GM21515 (cell line): ENCODE measurements around the gene ARHGAP10.

Experiments
- ATAC-seq: cut with Tn5 transposase; IDR thresholded peaks from one replicate; pipeline ENCODE4 v1.9.1; 2021; ENCODE audit not compliant: unreplicated experiment

The ARHGAP10 gene

DNA sequence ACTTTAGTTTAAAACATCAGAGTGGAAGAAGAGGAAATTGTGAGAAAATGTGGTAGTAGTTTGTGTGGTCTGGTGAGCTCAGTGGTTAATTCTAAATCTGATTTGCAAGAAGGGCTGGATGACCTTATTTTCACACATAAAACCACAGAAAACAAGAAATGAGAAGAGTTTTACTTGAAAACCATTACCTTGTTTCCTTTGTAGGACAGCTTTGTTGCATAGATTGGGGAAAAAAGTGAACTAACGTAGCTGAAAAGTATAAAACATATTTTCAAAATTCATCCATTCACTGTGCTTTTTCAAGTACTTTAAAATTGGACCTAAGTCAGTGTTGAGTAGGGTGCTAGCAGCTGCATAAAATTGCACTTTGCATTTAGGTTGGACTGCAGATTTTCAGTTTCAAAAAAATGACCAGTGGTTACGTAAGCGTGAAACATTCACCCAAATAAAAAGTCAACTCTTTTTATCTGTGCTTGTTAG lies 211.3 kb downstream of the ARHGAP10 start:
- peak; percentile 93 for ATAC-seq

- no peak for ATAC-seq
Observed at GRCh38 chr4:147944249-147944648, 212.4 kb downstream of the ARHGAP10 start.

DNA sequence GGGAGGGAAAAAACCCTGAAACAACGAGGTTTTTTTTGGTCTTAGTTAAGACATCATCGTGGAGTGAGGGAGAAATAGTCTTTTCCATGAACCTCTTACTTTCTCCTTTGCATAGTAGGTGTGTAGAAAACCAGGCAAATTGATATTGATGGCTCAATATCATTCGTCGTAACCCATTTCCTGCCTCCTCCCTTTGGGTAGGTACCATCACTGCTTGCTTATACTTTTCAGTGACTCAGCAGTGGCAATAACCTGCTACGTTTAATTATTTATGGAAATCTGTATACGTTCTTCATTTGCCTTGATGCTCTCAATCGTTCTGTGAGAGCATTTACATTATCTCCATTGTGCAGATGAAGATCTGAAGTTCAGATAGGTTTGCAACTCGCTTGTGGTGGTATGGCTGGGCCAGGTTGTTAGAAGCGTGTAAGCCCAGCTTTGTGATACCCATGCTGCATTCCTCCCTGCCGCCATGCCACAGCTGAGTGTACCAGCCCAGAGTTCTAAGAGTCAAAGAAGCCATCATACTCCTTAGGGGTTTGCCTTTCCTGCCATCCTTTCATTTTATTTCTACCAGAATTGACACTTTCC lies 212.9 kb downstream of the ARHGAP10 start:
- no peak for ATAC-seq

DNA sequence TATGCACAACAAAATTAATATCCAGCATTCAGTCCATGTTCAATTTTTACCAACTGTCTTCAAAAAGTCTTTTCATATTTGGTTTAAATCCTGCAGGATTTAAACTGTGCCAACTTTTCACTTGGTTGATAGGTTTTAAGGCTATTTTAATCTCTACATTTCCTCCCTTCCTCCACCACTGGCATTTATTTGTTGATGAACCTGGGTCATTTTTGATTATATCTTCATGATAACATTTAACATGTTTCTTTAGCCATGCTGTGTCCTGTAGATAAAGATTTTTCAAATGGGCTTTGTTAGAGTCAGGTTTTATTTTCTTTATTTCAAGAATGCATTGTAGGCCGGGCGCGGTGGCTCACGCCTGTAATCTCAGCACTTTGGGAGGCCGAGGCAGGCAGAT lies 216.4 kb downstream of the ARHGAP10 start:
- ATAC-seq = no peak

DNA sequence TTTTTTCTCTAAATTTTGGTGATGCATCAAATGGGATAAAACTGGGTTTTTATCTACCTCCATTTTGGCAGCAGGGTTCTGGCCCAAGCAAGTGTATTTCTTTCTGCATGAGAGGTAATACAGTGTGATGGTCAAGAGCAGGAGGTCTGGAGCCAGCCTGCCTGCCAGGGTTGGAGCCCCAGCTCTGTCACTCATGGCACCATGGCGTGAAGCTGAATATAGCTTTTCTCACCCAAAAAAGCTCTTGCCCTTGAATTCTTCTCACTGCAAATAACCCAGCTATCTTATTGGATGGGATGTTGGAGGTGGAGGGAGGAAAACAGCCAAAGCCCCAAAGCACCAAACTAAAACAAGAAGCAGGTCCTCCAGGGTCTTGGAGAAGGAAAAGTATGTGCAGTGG lies 218.4 kb downstream of the ARHGAP10 start:
- ATAC-seq = no peak

DNA sequence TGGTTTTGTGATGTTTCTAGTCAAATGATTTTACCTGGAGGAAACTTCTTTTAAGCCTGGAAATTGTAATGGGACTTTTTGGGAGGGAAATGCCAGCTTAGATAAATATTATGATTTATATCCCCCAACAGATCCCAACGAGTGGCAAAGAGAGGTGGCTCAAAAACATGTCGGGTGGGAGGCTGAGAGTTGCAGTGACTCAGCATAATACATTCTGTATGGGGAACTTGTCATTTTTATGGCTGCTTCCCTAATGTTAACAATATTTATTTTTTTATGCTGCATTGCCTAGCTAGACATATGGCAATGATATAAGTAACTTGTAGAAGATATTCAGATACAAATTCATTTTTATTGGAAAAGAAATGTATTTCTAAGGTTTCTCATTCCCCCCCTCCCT lies 219.0 kb downstream of the ARHGAP10 start:
- ATAC-seq = no peak

GRCh38 chr4:147954850-147955249 lies 223.0 kb downstream of the ARHGAP10 start:
- no peak for ATAC-seq

DNA sequence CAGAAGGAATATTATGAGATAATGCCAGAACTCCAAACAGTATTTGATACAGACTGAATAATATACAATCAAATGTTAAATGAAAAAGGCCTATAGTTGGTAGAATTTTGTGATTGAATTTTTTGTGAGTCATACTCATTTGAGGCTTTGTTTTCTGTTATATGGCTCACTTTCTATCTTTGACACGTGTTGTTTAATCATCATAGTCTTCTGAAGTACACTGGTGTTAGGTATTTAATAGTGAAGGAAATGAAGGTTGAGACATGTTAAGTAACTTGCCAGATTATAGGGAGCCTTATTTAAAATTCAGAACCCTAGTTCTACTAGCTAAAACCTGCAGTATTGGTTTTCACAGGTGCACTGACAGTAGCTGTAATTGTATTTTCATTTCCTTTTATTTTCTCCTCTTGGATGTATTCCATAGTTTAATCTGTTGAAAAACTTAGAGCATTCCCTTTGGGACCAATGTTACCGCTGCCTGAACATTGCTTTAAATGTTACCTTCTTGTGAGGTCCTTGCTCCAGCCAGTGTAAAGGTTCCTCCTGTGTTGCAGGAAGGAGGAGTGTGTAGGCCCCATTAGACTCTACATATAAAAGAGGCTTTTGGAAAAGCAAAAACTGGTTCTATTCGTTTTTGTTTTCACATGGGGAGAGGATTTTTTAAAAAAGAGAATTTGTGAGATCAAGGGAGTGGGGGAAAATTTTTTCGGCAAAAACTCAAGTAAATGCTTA lies 224.1 kb downstream of the ARHGAP10 start:
- no peak for ATAC-seq

DNA sequence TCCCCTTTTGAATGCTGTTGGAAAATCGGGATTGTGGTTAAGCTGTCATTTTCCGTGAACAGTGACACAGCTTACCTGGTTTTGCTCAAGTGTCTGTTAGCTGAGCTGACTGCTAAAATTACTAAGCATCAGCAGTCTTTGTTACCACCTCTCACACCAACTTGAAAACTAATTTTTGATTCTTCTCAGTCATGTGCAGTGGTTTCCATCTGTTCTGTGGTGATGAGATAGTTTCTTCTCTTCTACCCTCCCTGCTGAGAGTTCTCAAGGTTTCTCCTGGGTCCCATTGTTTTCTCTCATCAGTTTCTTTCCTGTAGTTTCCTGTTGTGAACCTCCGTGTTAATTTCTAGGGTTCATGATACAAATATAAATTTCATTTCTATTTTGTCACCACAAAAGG lies 225.6 kb downstream of the ARHGAP10 start:
- no peak for ATAC-seq

DNA sequence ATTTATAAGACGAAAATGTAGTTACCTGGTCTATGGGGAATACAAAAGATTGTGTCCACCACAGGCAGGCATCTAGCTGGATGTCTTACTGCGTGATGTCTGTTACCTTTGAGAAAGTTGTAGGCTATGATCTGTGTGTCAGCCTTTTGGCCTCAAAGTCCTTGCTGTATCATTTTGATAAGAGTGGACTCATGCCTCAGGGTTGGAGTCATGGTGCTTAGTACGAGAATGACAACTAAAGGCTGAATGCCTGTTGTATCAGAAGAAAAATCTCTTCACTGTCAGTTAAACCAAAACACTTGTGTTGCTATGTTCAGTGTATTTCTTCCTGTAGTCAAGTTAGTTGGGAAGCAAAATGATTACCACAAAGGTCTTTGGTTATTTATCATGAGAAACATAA lies 226.2 kb downstream of the ARHGAP10 start:
- no peak for ATAC-seq

DNA sequence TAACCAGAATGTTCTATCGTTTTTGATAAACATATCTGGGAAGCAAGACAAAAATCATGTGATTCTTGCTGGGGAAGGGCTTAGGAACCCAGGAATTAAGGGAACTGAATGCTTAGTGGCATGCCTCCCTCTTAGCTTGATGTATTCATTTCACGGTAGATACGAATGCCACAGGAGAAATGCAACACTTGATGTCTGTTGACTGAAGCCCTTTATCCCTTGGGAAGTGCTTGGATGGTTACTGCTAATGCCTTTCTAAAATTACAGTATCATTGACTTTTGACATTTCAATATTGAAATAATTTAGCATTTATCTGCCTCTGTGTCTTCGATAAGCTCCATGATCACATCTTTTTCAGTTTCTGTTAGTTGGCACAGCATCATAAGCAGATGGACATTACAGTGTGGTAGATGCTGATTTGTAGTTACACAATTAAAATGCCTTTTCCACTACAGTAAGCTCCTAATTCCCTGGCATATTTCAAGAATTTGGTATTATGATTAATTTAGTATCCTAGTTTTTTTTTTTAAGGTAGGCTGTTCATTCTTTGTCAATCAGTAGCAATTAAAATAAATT lies 226.7 kb downstream of the ARHGAP10 start:
- no peak for ATAC-seq

GRCh38 chr4:147960971-147961370 lies 229.1 kb downstream of the ARHGAP10 start:
- no peak for ATAC-seq

- no peak for ATAC-seq
Observed at GRCh38 chr4:147963839-147964238, 232.0 kb downstream of the ARHGAP10 start.

GRCh38 chr4:147964266-147964880 lies 232.5 kb downstream of the ARHGAP10 start:
- ATAC-seq = no peak

DNA sequence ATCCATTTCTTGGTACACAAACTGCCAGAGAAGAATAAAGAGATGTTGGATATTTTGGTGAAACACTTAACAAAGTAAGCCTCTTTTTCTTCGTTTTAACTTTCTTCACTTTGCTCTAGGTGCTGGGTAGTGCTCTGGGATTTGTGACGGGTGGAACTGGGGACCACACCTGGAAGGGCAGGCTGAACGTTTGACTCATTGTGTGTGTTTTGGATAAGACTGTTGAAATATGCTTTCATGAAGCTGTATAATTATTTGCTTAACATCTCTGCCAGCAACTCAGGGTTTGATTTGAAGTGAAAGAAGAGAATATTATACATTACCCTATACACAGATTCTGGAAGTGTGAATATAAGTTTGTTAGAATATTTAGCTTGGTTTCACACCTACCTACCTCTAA lies 233.2 kb downstream of the ARHGAP10 start:
- ATAC-seq = no peak

GRCh38 chr4:147965873-147966272 lies 234.0 kb downstream of the ARHGAP10 start:
- ATAC-seq = no peak

DNA sequence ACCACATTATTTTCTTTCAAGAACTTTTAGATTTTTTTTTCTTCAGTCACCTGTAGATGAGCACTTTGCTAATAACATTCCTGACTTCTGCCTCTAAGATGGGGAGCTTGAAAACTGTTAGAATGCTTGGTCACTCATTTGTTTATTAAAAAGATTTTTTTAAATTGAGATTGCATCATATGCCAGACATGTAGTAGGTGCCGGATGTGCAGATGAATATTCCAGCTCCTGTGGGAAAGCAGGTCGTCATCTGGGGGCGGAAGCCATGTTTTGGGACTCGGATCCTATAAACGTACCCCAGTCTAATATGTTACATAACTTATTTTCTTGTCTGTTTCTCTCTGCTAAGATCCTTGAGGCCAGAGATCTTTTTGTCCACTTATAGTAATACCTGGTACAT lies 236.8 kb downstream of the ARHGAP10 start:
- ATAC-seq = no peak

GRCh38 chr4:147969573-147970385 lies 237.9 kb downstream of the ARHGAP10 start:
- ATAC-seq = no peak

DNA sequence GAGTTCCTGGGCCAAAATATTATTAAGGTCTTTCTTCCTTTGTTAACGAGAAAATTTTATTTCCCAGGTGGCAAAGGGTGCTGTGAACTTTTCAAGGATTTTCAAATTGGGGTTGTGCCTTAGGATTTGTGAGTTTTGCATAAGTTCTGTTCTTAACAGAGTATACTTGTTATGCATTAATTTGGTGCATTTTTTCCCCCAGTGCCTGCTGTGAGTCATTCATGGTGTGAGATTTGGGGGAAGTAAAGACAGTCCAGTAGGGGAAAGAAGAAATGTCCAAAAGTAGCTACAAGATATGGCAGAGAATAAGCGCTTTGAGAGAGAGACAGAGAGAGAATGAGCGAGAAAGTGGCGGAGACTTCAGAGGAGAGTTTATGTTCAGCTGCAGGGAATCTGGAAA lies 239.2 kb downstream of the ARHGAP10 start:
- ATAC-seq = no peak

GRCh38 chr4:147975325-147975724 lies 243.4 kb downstream of the ARHGAP10 start:
- no peak for ATAC-seq
